HG02610 (cell line): ENCODE results near the gene UBR3.

Experiments used
- ATAC-seq: cut with Tn5 transposase; IDR thresholded peaks from one replicate; pipeline ENCODE4 v1.9.1; 2021; ENCODE audit warnings: mild to moderate bottlenecking, moderate library complexity; ENCODE audit not compliant: unreplicated experiment

UBR3 gene

GRCh38 chr2:170038734-170039133, 211.5 kb downstream of the UBR3 start:
- no peak for ATAC-seq

DNA sequence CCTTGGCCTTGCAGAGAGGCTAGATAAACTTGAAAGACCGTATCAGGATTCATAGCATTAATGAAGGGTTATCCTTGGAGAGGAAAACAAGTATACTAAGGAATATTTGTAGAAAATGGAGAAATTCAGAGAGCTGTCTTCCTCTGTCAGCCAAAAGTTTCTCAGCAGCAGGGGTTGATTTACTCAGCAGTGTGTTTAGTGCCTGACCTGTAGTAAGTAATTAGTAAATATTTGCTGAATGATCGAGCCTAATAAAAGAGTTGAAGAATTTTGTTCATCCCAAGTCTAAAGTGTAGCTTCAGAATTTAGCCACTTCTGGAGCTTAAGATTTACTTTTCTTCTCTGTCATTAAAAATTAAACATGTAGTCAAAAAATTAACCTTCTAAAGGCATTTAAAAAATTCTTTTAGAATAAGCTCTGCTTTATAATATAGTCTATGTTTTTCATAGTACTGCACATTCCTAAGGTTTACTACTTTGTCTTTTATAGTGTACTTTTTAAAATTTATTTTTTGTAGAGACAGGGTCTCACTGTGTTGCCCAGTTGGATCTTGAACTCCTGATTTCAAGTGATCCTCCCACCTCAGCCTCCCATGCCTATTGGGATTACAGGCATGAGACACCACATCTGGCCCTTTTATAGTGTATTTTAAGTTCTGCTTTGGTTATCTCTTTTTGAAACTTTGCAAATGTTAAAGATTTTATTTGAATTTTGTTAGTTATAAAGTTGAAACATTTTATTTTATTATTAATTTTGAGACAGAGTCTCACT, 212.3 kb downstream of the UBR3 start:
- ATAC-seq, result no peak

DNA sequence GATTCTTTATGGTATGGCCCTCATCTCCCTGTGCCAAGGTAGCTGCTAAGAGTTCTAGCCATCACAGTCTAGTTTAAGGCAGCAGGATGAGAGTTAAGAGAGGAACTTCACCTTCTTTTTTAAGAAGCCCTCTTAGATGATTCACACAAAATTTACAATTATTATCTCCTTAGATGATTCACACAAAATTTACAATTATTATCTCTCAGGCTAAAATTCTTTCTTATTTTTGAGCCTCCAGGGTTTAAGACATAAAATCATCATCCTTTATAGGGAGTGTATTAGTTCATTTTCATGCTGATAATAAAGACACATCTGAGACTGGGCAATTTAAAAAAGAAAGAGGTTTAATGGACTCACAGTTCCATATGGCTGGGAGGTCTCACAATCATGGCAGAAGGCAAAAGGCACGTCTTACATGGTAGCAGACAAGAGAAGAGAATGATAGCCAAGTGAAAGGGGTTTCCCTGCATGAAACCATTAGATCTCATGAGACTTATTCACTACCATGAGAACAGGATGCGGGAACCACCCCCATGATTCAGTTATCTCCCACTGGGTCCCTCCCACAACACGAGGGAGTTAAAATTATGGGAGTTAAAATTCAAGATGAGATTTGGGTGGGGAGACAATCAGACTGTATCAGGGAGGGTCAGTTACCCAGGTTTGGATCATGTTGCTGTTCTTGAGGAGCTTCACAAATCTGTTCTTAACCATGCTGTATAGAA, 217.7 kb downstream of the UBR3 start:
- no peak for ATAC-seq

- ATAC-seq, result no peak
Measured at GRCh38 chr2:170047331-170048065, 220.2 kb downstream of the UBR3 start.

GRCh38 chr2:170052151-170052550, 224.9 kb downstream of the UBR3 start:
- no peak for ATAC-seq

DNA sequence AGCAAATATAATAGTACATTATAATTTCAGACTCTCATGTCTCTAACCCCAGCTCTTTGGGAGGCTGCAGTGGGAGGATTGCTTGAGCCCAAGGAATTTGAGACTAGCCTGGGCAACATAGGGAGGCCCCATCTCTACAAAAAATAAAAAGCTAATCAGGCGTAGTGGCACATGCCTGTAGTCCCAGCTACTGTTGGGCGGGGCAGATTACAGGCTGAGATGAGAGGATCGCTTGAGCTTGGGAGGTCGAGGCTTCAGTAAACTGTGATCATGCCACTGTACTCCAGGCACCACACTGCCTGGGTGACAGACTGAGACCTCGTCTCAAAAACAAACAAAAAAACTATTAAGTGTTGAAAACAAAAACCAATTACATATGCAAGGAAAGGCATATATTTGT, 227.7 kb downstream of the UBR3 start:
- no peak for ATAC-seq

- ATAC-seq, result no peak
Measured at GRCh38 chr2:170056900-170057299, 229.6 kb downstream of the UBR3 start.

DNA sequence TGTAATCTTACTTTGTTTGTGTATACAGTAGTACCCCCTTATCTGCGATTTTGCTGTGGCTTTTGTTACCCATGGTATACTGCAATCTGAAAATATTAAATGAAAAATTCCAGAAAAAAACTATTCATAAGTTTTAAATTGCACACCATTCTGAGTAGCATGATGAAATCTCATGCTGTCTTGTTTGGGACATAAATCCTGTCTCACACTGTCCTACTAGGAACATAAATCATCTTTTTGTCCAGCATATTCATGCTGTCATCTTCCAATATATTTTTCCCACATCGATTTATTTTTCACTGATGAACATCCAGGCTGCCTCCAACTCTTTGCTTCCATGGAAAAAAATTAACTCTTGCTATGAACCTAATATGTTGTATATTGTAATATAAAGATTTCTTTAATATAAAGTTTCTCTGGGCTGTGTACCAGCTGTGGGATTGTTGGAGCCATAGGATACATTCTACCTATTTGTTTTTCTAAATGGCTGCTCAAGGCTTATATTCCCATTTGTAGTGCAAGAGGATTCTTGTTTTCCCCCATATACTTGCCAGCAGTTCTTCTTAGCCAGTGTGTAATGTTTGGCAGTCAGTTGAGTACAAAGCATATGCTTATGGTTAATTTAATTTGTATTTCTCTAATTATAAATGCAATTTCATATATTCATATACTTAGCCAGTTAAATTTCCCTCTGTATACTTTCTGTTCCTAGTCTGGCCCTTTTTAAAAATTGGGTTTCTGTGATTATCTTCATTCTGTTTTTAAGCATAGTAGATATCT, 236.4 kb downstream of the UBR3 start:
- ATAC-seq, result no peak

DNA sequence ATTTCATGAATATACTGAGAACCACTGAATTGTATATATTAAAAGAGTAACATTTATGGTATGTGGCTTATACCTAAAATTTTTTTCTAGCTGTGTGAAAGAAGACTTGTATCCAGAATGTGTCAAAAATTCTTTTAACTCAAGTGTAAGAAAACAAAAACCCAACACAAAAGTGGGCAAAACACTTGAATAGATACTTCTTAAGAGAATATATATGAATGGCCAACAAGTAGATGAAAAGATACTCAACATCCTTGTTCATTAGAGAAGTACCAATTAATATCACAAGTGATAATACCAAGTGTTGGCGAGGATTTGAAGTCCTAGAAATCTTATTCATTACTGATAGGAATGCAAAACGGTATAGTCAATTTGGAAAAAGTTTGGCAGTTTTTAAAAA, 243.5 kb downstream of the UBR3 start:
- ATAC-seq, result no peak

DNA sequence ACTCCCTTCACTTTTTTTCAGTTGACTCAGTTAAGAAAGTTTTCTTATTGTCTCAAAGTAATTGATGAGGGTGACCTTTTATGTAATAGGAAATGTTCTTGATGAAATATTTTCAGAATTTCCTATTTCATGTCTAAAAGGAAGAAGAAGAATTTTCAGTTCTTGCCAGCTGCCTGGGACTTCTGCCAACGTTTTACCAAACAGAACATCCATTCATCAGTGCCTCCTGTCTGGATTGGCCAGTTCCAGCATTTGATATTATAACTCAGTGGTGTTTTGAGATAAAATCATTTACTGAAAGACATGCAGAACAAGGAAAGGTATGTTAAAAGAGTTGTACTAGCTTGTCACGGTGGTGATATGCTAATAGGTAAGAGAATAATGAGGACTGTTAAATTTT, 246.0 kb downstream of the UBR3 start:
- no peak for ATAC-seq

DNA sequence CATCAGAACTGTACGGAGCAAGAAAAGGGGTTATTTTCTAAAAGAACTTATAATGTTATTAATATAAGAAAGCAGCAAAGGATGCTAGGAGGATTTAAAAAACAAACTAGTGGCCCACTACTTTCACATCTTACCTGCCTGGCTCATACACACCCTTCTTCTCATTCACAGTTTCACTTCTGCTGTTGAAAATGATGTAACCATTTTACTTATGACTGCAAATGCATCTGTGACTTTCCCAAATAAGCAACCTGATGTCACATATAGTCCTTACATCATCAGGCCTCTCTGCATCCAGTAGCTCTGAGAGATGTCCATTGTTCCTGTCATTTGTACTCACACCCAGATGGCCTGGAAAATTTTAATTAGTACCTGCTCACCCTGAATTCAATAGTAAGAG, 248.9 kb downstream of the UBR3 start:
- ATAC-seq, result no peak

GRCh38 chr2:170077830-170078569, 250.7 kb downstream of the UBR3 start:
- ATAC-seq, result no peak

GRCh38 chr2:170084820-170085491, 257.7 kb downstream of the UBR3 start:
- no peak for ATAC-seq

- ATAC-seq, result no peak
Measured at GRCh38 chr2:170086117-170086688, 258.9 kb downstream of the UBR3 start.

DNA sequence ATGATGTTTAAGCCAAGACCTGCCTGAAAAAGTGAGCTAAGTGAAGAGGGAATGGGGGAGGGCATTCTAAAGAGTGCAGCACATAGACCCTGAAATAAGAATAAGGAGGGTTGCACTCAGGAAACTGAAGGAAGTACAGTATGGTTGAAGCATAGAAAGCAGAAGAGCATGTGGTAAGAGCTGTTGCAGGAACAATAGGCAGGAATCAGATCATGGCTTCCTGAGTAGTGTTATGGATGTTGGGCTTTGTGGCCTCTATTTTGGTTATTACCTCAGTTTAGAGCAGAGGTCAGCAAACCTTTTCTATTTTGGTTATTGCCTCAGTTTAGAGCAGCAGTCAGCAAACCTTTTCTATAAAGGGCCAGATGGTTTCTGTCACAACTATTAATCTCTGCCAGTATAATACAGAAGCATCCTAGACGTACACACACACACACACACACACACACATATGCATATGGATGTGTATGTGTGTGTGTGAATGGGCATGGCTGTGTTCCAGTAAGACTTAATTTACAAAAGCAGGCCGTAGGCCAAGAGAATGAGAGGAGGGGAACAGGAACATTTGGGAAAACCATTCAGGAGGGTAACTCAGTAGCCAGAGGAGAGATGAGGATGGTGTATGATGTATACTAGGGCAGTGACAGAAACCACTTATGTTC, 259.6 kb downstream of the UBR3 start:
- ATAC-seq, result no peak

GRCh38 chr2:170087413-170087793, 260.1 kb downstream of the UBR3 start:
- ATAC-seq, result no peak

DNA sequence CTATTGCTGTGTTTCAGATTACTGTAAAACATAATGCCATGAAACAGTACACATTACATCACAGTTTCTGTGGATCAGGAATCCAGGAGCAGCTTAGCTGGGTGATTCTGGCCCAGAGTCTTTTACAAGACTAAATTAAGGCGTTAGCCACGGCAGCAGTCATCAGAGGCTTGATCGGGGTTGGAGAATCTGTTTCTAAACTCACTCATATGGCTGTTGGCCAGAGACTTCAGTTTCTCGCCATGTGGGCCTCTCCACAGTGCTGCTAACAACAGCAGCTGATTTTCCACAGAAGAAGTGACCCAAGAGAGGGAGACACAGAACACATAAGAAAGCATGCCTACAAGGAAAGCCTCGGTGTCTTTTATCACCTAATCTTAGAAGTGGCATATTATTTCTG, 261.5 kb downstream of the UBR3 start:
- ATAC-seq, result no peak

- ATAC-seq, result no peak
Measured at GRCh38 chr2:170090229-170090628, 263.0 kb downstream of the UBR3 start.

DNA sequence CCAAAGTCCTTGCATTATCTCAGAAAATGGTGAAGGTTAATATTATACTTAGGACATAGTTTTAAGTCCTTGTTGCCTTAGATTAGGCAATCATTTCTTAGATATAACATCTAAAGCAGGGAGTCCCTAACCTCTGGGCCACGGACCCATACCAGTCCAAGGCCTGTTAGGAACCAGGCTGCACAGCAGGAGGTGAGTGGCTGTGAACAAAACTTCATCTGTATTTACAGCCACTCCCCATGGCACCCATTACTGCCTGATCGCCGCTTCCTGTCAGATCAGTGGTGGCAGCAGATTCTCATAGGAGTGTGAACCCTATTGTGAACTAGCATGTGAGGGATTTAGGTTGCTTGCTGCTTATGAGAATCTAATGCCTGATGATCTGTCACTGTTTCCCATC, 264.2 kb downstream of the UBR3 start:
- no peak for ATAC-seq
